ENCODE data around the gene PRLR. TPM values are rescaled to one million over a fixed set of nuclear protein-coding genes. Genes with fewer than 3 reads are reported as not detected.

Gene PRLR
- total RNA-seq, 1 donor from 2014 or later: 1.6 TPM

DNA sequence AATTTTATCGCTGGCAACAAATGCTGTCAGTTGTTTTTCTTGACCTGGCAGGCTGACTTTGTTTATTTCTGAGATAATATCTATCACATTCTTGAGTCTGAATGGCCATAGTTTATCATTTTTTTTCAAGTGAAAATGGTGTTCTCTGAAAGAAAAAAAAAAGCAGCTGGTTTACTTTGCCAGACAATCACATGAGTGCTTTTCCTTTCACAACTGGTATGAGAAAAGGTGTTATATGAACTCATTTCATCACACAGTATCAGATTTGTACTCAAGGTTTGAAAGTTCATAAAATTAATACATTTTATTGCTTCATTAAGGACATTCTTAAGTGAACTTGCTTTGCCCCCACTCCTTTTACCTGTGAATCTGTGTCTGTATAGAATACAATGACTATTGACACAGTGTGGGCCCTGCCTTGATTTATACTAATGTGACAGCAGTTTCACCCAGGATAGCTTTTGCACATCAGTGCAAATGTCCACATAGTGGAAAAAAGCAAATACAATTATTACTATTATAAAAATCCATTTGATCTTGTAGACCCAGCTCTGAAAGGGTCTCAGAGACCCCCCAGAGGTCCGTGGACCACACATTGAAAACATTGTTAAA, 33.1 kb upstream of the PRLR start:
- no peaks in the 10 kb centered on the region for H3K4me1 ChIP-seq
- TF ChIP-seq, protein P1, sequence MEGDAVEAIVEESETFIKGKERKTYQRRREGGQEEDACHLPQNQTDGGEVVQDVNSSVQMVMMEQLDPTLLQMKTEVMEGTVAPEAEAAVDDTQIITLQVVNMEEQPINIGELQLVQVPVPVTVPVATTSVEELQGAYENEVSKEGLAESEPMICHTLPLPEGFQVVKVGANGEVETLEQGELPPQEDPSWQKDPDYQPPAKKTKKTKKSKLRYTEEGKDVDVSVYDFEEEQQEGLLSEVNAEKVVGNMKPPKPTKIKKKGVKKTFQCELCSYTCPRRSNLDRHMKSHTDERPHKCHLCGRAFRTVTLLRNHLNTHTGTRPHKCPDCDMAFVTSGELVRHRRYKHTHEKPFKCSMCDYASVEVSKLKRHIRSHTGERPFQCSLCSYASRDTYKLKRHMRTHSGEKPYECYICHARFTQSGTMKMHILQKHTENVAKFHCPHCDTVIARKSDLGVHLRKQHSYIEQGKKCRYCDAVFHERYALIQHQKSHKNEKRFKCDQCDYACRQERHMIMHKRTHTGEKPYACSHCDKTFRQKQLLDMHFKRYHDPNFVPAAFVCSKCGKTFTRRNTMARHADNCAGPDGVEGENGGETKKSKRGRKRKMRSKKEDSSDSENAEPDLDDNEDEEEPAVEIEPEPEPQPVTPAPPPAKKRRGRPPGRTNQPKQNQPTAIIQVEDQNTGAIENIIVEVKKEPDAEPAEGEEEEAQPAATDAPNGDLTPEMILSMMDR (IDR thresholded peaks at IDR 0.05): no peak
- no peaks in the 10 kb centered on the region for H3K9me3 ChIP-seq
- H3K36me3 ChIP-seq: no peaks in the 10 kb centered on the region
- no peak overlapping the region for H3K27ac ChIP-seq
- intact Hi-C loops (cut with DNase I): no loop called here
- DNase-seq: no peak
- no peak for ATAC-seq
- H3K27me3 ChIP-seq: no peaks in the 10 kb centered on the region
- H3K4me3 ChIP-seq: no peak overlapping the region

DNA sequence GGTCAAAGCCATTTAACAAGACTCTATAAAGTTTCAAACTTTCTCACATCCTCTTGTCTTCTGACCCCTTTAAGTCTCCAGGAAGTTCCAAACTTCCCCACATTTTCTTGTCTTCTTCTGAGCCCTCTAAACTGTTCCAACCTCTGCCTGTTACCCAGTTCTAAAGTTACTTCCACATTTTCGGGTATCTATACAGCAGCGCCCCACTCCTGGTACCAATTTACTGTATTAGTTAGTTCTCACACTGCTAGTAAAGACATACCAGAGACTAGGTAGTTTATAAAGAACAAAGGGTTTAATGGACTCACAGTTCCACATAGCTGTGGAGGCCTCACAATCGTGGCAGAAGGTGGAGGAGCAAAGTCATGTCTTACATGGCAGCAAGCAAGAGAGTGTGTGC, 23.3 kb upstream of the PRLR start:
- DNase-seq (no peak), ATAC-seq (no peak)
- Histone ChIP-seq H3K27ac (no peak overlapping the region), H3K4me1 (no peaks in the 10 kb centered on the region), H3K36me3 (no peaks in the 10 kb centered on the region), H3K4me3 (no peak overlapping the region), H3K9me3 (no peaks in the 10 kb centered on the region), H3K27me3 (no peaks in the 10 kb centered on the region)
- TF ChIP-seq, protein P1 (IDR thresholded peaks at IDR 0.05): no peak
- intact Hi-C loops (cut with DNase I): no loop called here

DNA sequence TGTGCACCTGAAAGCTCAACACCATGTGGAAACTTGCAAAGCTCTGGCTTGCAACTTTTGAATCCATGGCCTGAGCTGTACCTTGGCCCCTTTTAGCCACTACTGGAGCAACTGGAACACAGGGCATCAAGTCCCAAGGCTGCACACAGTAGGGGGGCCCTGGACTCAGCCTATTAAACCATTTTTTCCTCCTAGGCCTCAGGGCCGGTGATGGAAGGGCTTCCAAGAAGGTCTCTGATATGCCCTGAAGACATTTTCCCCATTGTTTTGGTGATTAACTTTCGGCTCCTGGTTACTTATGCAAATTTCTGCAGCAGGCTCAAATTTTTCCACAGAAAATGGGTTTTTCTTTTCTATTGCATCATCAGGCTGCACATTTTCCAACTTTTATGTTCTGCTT, 22.7 kb upstream of the PRLR start:
- TF ChIP-seq, protein P1 (IDR thresholded peaks at IDR 0.05): no peak
- DNase-seq: no peak
- Histone ChIP-seq H3K36me3 (no peaks in the 10 kb centered on the region), H3K4me1 (no peaks in the 10 kb centered on the region), H3K9me3 (no peaks in the 10 kb centered on the region), H3K27ac (no peak overlapping the region), H3K4me3 (no peak overlapping the region), H3K27me3 (no peaks in the 10 kb centered on the region)
- intact Hi-C loops (cut with DNase I): no loop called here
- no peak for ATAC-seq

DNA sequence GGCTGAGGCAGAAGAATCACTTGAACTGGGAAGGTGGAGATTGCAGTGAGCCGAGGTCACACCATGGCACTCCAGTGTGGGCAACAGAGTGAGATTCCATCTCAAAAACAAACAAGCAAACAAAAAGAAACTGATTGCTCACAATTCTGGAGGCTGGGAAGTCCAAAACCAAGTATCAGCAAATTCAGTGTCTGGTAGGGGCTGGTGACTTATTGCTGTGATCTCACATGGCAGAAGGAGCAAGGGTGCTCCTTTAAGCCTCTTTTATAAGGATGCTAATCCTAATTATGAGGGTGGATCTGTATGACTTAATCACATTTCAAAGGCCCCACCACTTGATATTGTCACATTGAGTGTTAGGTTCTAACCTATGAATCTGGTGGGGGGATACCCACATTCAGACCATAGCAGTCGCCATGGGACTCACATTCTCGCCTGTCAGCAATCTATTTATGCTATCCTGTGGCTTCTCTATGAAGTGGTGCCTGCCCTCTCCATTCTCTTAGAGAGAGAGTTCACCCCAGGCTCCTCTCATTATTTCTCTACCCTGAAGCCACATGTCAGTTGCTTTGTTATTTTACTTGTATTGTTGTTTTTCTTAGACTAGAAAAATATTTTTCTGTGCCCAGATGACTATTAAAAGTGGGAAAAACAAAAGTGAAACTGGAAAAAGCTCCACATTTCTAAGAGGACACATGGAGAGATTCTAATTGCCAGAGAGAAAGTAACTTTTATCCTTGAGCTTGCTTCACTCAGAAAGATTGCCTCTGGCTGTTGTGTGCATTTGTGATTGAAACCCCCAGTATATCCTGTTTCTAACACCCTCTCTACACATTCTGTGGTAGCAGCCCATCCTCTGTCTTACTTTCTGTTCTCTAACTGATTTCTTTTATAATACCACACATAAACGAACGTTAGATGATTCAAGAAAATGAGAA, 18.8 kb upstream of the PRLR start:
- Histone ChIP-seq H3K4me3 (peak overlapping the region; percentile 1), H3K4me1 (peaks cover 5% of the 10 kb centered on the region), H3K36me3 (no peaks in the 10 kb centered on the region), H3K27ac (peak overlapping the region; percentile 19), H3K9me3 (no peaks in the 10 kb centered on the region), H3K27me3 (no peaks in the 10 kb centered on the region)
- TF ChIP-seq, protein P1 (IDR thresholded peaks at IDR 0.05): no peak
- intact Hi-C loops (cut with DNase I): no loop called here
- no peak for DNase-seq
- no peak for ATAC-seq

DNA sequence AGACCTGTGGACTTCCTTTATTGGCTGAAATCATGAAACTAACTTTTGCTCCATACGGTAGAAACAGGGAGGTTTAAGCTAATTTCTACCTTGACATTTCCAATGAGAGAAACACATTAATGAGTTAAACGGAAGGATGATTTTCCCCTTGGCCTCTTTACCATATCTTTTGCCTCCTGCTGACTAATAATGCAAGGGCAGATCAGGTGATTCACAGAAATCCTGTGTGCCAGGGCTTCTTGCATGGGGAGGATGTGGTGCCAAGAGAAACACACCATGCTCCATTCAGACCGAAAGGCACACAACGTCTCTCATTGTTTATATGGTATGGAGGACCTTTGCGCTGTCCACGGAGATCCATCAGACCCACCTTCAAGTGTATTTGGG, 17.4 kb upstream of the PRLR start:
- Histone ChIP-seq H3K27ac (no peak overlapping the region), H3K4me1 (peaks cover 5% of the 10 kb centered on the region), H3K36me3 (no peaks in the 10 kb centered on the region), H3K9me3 (no peaks in the 10 kb centered on the region), H3K4me3 (no peak overlapping the region), H3K27me3 (no peaks in the 10 kb centered on the region)
- ATAC-seq (no peak), DNase-seq (no peak)
- intact Hi-C loops (cut with DNase I): no loop called here
- TF ChIP-seq, protein P1 (IDR thresholded peaks at IDR 0.05): no peak
